IMR-90 (cell line): ENCODE results near the gene MARK4. TPM values are rescaled to one million over a fixed set of nuclear protein-coding genes. Genes with fewer than 3 reads are reported as not detected.

Source experiments
- ATAC-seq: fragments of 200-7000 bp; cut with Tn5 transposase; 2 replicates; pipeline ENCODE4 v1.9.1; 2020; ENCODE audit warnings: low read depth, mild to moderate bottlenecking, moderate library complexity
- BruUV-seq: library from RNA; stranded (reverse); fragments of 400-500 nt; replicated peaks from 2 replicates; lab custom pipeline; 2021; lab: Mats Ljungman, UMichigan
- CTCF ChIA-PET: fragments of 300-600 bp; formaldehyde crosslinking; extraction: SDS; loops from one replicate; lab custom pipeline; 2021; ENCODE audit warnings: antibody characterized with exemption; lab: Yijun Ruan, JAX
- POLR2A ChIA-PET: fragments of 300-600 bp; sonication (Branson Sonifier 250); formaldehyde crosslinking; loops from one replicate; lab custom pipeline; 2022; ENCODE audit warnings: antibody characterized with exemption; ENCODE audit not compliant: unreplicated experiment; lab: Charles Lee
- DNase-seq: peaks from one replicate; pipeline ENCODE4 v3.0.0; 2013
- H2AFZ ChIP-seq: replicated peaks from 2 replicates; pipeline ENCODE3; 2013; ENCODE audit warnings: low read length, mild to moderate bottlenecking; ENCODE audit not compliant: poor library complexity
- H2AK5ac ChIP-seq: 2 replicates; pipeline ENCODE4 v1.6.1; 2013; ENCODE audit warnings: low read depth, low read length, inconsistent platforms
- H2AK9ac ChIP-seq: replicated peaks from 2 replicates; pipeline ENCODE3; 2013; ENCODE audit warnings: mild to moderate bottlenecking, low read depth, low read length, moderate library complexity; ENCODE audit not compliant: poor library complexity
- H2BK120ac ChIP-seq: 2 replicates; pipeline ENCODE4 v1.6.1; 2013; ENCODE audit warnings: low read depth, low read length, inconsistent platforms
- H2BK15ac ChIP-seq: 3 replicates; pipeline ENCODE4 v1.6.1; 2013; ENCODE audit warnings: low read depth, low read length, inconsistent platforms
- H2BK20ac ChIP-seq: 2 replicates; pipeline ENCODE4 v1.6.1; 2013; ENCODE audit warnings: low read depth, mild to moderate bottlenecking, inconsistent platforms, low read length, moderate library complexity
- H2BK5ac ChIP-seq: 2 replicates; pipeline ENCODE4 v1.6.1; 2013; ENCODE audit warnings: mild to moderate bottlenecking, low read depth, low read length, inconsistent platforms; ENCODE audit not compliant: poor library complexity, severe bottlenecking
- H3K14ac ChIP-seq: replicated peaks from 2 replicates; pipeline ENCODE4 v1.6.1; 2013; ENCODE audit warnings: low read depth, low read length, inconsistent platforms
- H3K18ac ChIP-seq: 2 replicates; pipeline ENCODE4 v1.6.1; 2013; ENCODE audit warnings: low read depth, low read length, control low read depth
- H3K23ac ChIP-seq: 2 replicates; pipeline ENCODE4 v1.6.1; 2013; ENCODE audit warnings: low read depth, low read length, inconsistent platforms
- H3K27ac ChIP-seq: 2 replicates; pipeline ENCODE4 v1.5.1; 2013; ENCODE audit warnings: mild to moderate bottlenecking, control low read depth, low read length; ENCODE audit not compliant: insufficient read depth
- H3K27me3 ChIP-seq: 2 replicates; pipeline ENCODE4 v1.6.1; 2013; ENCODE audit warnings: low read length; ENCODE audit not compliant: control insufficient read depth, insufficient read depth
- H3K36me3 ChIP-seq: 2 replicates; pipeline ENCODE4 v1.6.1; 2013; ENCODE audit warnings: low read length, mixed read lengths; ENCODE audit not compliant: control insufficient read depth, insufficient read depth
- H3K4ac ChIP-seq: 2 replicates; pipeline ENCODE4 v1.6.1; 2013; ENCODE audit warnings: low read depth, low read length, inconsistent platforms
- H3K4me1 ChIP-seq: 2 replicates; pipeline ENCODE4 v1.6.1; 2013; ENCODE audit warnings: low read length, mixed read lengths; ENCODE audit not compliant: control insufficient read depth, insufficient read depth
- H3K4me2 ChIP-seq: 2 replicates; pipeline ENCODE4 v1.6.1; 2013; ENCODE audit warnings: low read depth, mild to moderate bottlenecking, control low read depth, low read length, moderate library complexity
- H3K4me3 ChIP-seq: 2 replicates; pipeline ENCODE4 v1.5.1; 2013; ENCODE audit warnings: low read depth, mild to moderate bottlenecking, control low read depth, low read length, moderate library complexity; ENCODE audit not compliant: insufficient read depth
- H3K56ac ChIP-seq: 2 replicates; pipeline ENCODE4 v1.6.1; 2013; ENCODE audit warnings: low read length, inconsistent platforms; ENCODE audit not compliant: insufficient read depth; ENCODE audit errors: extremely low read depth
- H3K79me1 ChIP-seq, 2 experiments: 2 replicates each; pipeline ENCODE4 v1.6.1; 2013; ENCODE audit warnings: low read length in 2 of 2, inconsistent platforms in 1 of 2, low read depth in 1 of 2
- H3K9ac ChIP-seq: 2 replicates; pipeline ENCODE4 v1.6.1; 2013; ENCODE audit warnings: low read depth, low read length, control low read depth
- H3K9me1 ChIP-seq: 2 replicates; pipeline ENCODE4 v1.6.1; 2013; ENCODE audit warnings: low read length, inconsistent platforms; ENCODE audit not compliant: insufficient read depth
- H3K9me3 ChIP-seq: 2 replicates; pipeline ENCODE4 v1.6.1; 2013; ENCODE audit warnings: low read length; ENCODE audit not compliant: control insufficient read depth, insufficient read depth
- H4K20me1 ChIP-seq: 2 replicates; pipeline ENCODE4 v1.6.1; 2013; ENCODE audit warnings: low read length, inconsistent platforms; ENCODE audit not compliant: insufficient read depth
- H4K5ac ChIP-seq: 2 replicates; pipeline ENCODE4 v1.6.1; 2013; ENCODE audit warnings: mild to moderate bottlenecking, low read depth, low read length, control low read depth
- H4K8ac ChIP-seq, 2 experiments: 2 replicates each; pipeline ENCODE4 v1.6.1; 2013; ENCODE audit warnings: low read depth in 2 of 2, low read length in 2 of 2, control low read depth in 1 of 2, inconsistent platforms in 1 of 2
- H4K91ac ChIP-seq: 2 replicates; pipeline ENCODE4 v1.6.1; 2013; ENCODE audit warnings: low read depth, low read length, inconsistent platforms; ENCODE audit not compliant: insufficient read depth
- BHLHE40 ChIP-seq: fragments of 150-350 bp; IDR thresholded peaks from 2 replicates; pipeline ENCODE4 v1.6.1; 2016; ENCODE audit warnings: mild to moderate bottlenecking, low read depth, low read length
- CEBPB ChIP-seq: IDR thresholded peaks from 2 replicates; pipeline ENCODE4 v1.6.1; 2012; ENCODE audit warnings: low read depth, low read length, improper control_type of control experiment
- CHD1 ChIP-seq: IDR thresholded peaks from 2 replicates; pipeline ENCODE4 v1.6.1; 2012; ENCODE audit warnings: low read depth, low read length, improper control_type of control experiment
- MAFK ChIP-seq: IDR thresholded peaks from 2 replicates; pipeline ENCODE4 v1.6.1; 2012; ENCODE audit warnings: low read depth, low read length, improper control_type of control experiment
- MAZ ChIP-seq: IDR thresholded peaks from 2 replicates; pipeline ENCODE4 v1.6.1; 2012; ENCODE audit warnings: low read depth, mild to moderate bottlenecking, low read length, improper control_type of control experiment, moderate library complexity, borderline replicate concordance
- MXI1 ChIP-seq: IDR thresholded peaks from 2 replicates; pipeline ENCODE4 v1.6.1; 2012; ENCODE audit warnings: low read depth, mild to moderate bottlenecking, low read length, moderate library complexity, borderline replicate concordance
- POLR2A ChIP-seq: IDR thresholded peaks from 2 replicates; pipeline ENCODE4 v1.6.1; 2012; ENCODE audit warnings: mild to moderate bottlenecking, low read depth, low read length
- RAD21 ChIP-seq: IDR thresholded peaks from 2 replicates; pipeline ENCODE4 v1.6.1; 2012; ENCODE audit warnings: low read length, improper control_type of control experiment
- RCOR1 ChIP-seq: IDR thresholded peaks from 2 replicates; pipeline ENCODE4 v1.6.1; 2012; ENCODE audit warnings: mild to moderate bottlenecking, low read length, improper control_type of control experiment; ENCODE audit not compliant: insufficient replicate concordance
- WGBS, 2 experiments: methylation state at CpG; one replicate each; pipeline versions ENCODE4 v1.1.5 to v1.1.7; 2013; ENCODE audit warnings: missing lambda C conversion rate in 2 of 2; ENCODE audit not compliant: insufficient read length in 1 of 2; ENCODE audit errors: extremely low coverage in 2 of 2; 5-methylcytosine and 5-hydroxymethylcytosine counted together
- dilution Hi-C: fragments of 300-500 bp; cut with HindIII; formaldehyde crosslinking; loops from one replicate; pipeline ENCODE4 v1.14.3; 2018; ENCODE audit warnings: low sequenced_read_pairs; ENCODE audit not compliant: unreplicated experiment
- in situ Hi-C: fragments of 300-500 bp; cut with MboI; formaldehyde crosslinking; loops from 3 replicates; pipeline ENCODE4 v1.14.3; 2019; ENCODE audit warnings: low sequenced_read_pairs, inconsistent platforms, mixed read lengths
- intact Hi-C: fragments of 100-400 bp; cut with micrococcal nuclease; formaldehyde crosslinking; loops from 2 replicates; pipeline ENCODE4 v1.10.0; 2022
- polyA plus RNA-seq, 3 experiments: library from polyadenylated mRNA; depleted of rRNA; stranded (reverse); fragments of >200 nt; gene quantifications; 2 replicates each; pipeline ENCODE4 v1.2.3, GENCODE V29; 2012; ENCODE audit warnings: low replicate concordance in 1 of 3
- total RNA-seq: library from RNA; depleted of rRNA; stranded (reverse); fragments of >200 nt; gene quantifications from 2 replicates; pipeline ENCODE4 v1.2.3, GENCODE V29; 2012
- TF ChIP-seq, protein P1 (sequence below): fragments of 150-350 bp; IDR thresholded peaks from 2 replicates; pipeline ENCODE4 v1.6.1; 2016; ENCODE audit warnings: low read depth, mild to moderate bottlenecking, low read length, moderate library complexity, borderline replicate concordance
- TF ChIP-seq, protein P2 (sequence below): fragments of 150-350 bp; IDR thresholded peaks from 2 replicates; pipeline ENCODE4 v1.6.1; 2017; ENCODE audit warnings: mild to moderate bottlenecking, antibody characterized with exemption, low read length, low read depth

Gene MARK4
- total and polyA plus RNA-seq, 2 of the 4 experiments (the other 2 are of a cell fraction): 11.3 to 20.7 TPM

DNA sequence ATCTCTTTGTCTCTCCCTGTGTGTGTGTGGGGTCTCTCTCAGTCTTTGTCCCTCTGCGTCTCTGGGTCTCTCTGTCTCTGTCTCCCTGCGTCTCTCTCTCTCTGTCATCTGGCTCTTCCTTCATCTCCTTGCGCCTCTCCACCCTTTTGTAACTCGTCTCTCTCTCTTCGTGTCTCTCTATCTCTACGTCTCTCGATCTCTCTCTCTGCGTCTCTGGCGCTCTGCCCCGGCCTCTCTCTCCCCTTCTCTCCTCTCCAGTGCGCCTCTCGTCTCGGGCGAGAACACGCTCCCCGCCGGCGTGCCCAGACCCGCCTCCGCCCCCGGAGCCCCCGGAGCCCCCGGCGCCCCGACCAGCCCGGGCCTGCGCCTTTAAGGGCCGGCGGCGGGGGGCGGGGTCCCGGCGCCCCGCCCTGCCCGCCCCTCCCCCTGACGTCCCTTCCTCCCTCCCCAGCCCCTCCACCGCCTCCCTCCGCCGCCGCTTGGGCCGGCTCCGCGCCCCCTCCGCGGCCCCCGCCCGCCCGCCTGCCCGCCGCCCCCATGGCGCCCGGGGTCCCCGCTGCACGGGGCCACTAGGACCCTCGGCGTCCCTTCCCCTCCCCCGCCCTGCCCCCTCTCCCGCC is at the start of gene MARK4 (continued):
- TF ChIP-seq, protein P1, sequence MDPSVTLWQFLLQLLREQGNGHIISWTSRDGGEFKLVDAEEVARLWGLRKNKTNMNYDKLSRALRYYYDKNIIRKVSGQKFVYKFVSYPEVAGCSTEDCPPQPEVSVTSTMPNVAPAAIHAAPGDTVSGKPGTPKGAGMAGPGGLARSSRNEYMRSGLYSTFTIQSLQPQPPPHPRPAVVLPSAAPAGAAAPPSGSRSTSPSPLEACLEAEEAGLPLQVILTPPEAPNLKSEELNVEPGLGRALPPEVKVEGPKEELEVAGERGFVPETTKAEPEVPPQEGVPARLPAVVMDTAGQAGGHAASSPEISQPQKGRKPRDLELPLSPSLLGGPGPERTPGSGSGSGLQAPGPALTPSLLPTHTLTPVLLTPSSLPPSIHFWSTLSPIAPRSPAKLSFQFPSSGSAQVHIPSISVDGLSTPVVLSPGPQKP: no peak
- no peak for TF ChIP-seq POLR2A
- no peak for TF ChIP-seq BHLHE40
- no peak for TF ChIP-seq CEBPB

DNA sequence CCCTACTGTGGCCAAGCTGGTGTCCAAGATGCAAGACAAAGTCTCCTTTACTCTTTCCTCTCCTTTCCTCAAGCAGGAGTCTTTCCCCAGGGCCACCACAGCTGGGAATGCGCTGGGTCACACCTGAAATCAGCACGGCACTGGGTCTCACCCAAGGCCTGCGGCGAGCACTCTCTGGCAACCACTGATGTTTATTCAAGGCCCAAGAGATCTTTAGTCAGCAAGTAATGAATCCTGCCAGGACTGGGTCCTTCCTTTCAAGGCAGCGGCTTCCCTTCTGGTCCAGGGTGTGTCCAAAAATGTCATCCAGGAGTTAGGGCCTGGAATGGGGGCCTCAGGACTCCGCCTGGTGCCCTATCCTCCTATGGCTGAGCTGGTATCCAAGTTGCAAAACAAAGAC is 48.4 kb upstream of the MARK4 start:
- H3K79me1 ChIP-seq: no peaks in the 10 kb centered on the region
- BruUV-seq: no TSS peak
- no peak overlapping the region for H2BK20ac ChIP-seq
- 68% methylated on average over 5 of the region's 6 CpGs; no CpG with 5 or more reads in 1 of the 2 experiments for WGBS, 2 experiments
- no peaks in the 10 kb centered on the region for H3K9me1 ChIP-seq
- H3K14ac ChIP-seq: no peak overlapping the region
- no peak overlapping the region for H3K18ac ChIP-seq
- POLR2A ChIA-PET: interaction anchor here (0.6 kb wide), 1 partner anchor 16 kb away, joined by 15 read pairs; no protein-coding TSS in a partner anchor
- CTCF ChIA-PET: interaction anchor here (0.8 kb wide), 1 partner anchor 12 kb away, joined by 3 read pairs; no protein-coding TSS in a partner anchor
- no peaks in the 10 kb centered on the region for H3K9me3 ChIP-seq
- no peak overlapping the region for H4K5ac ChIP-seq
- no peaks in the 10 kb centered on the region for H3K36me3 ChIP-seq
- in situ Hi-C loops: no loop called here
- H4K8ac ChIP-seq: no peak overlapping the region
- no peak overlapping the region for H2AK9ac ChIP-seq
- no peak overlapping the region for H2AFZ ChIP-seq
- H3K23ac ChIP-seq: no peak overlapping the region
- no peak overlapping the region for H2BK120ac ChIP-seq
- no peak overlapping the region for H3K4me3 ChIP-seq
- no peaks in the 10 kb centered on the region for H3K27me3 ChIP-seq
- no peak overlapping the region for H3K27ac ChIP-seq
- intact Hi-C loops: no loop called here
- H3K4me1 ChIP-seq: no peaks in the 10 kb centered on the region
- H3K4ac ChIP-seq: no peak overlapping the region
- no peak overlapping the region for H4K91ac ChIP-seq
- H2AK5ac ChIP-seq: no peak overlapping the region
- no peak overlapping the region for H3K56ac ChIP-seq
- no peak for ATAC-seq
- no peak overlapping the region for H2BK15ac ChIP-seq
- no peaks in the 10 kb centered on the region for H4K20me1 ChIP-seq
- no peak overlapping the region for H3K4me2 ChIP-seq
- H2BK5ac ChIP-seq: no peak overlapping the region
- no peak overlapping the region for H3K9ac ChIP-seq
- dilution Hi-C loops: no loop called here
- no peak for DNase-seq
- TF ChIP-seq RCOR1 (no peak), RAD21 (no peak), CEBPB (no peak), BHLHE40 (no peak), MXI1 (no peak), MAZ (no peak), CHD1 (no peak), MAFK (no peak)
- TF ChIP-seq, protein P2, sequence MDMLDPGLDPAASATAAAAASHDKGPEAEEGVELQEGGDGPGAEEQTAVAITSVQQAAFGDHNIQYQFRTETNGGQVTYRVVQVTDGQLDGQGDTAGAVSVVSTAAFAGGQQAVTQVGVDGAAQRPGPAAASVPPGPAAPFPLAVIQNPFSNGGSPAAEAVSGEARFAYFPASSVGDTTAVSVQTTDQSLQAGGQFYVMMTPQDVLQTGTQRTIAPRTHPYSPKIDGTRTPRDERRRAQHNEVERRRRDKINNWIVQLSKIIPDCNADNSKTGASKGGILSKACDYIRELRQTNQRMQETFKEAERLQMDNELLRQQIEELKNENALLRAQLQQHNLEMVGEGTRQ: no peak
- TF ChIP-seq, protein P1: no peak
